ENCODE measurements around the gene LRRN3. TPM values are rescaled to one million over a fixed set of nuclear protein-coding genes. Genes with fewer than 3 reads are reported as not detected.
"Not testable (repeated sequence)": the region's sequence is repeated elsewhere in the genome, so short reads cannot be mapped to it uniquely, and the experiment has no call there.

The LRRN3 gene
- polyA plus RNA-seq, 1 experiment: 12.0 TPM

DNA sequence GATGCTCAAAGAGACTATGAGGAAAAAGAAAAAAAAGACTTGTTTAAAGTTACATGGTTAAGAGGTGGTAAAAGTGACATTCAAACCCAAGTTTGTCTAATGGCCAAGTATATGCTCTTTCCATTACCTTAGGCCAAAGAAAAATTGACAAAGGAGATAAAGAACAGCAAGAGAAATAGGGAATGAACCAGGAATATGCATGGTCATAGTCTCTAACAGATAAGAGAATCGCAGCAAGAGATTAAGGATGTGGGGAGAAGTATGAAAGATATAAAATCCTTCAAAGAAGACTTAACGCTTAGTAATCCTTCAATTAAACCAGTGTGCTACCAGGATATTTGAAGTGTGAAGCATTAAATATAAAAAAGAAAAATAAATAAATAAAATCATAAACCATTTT is 23.2 kb upstream of the LRRN3 start:
- no peak for DNase-seq (ENCODE audit: low read depth, low spot score)
- POLR2A ChIA-PET: no interaction called here
- Histone ChIP-seq H3K27ac (ENCODE audit: low read depth, low read length) (no peak overlapping the region), H3K9me3 (ENCODE audit: control insufficient read depth, insufficient read depth, low read length) (peaks cover 7% of the 10 kb centered on the region), H3K4me3 (ENCODE audit: low read depth, low read length) (no peak overlapping the region), H3K27me3 (ENCODE audit: control insufficient read depth, insufficient read depth, low read length) (no peaks in the 10 kb centered on the region)
- CTCF ChIA-PET: no interaction called here
- TF ChIP-seq, protein P1, sequence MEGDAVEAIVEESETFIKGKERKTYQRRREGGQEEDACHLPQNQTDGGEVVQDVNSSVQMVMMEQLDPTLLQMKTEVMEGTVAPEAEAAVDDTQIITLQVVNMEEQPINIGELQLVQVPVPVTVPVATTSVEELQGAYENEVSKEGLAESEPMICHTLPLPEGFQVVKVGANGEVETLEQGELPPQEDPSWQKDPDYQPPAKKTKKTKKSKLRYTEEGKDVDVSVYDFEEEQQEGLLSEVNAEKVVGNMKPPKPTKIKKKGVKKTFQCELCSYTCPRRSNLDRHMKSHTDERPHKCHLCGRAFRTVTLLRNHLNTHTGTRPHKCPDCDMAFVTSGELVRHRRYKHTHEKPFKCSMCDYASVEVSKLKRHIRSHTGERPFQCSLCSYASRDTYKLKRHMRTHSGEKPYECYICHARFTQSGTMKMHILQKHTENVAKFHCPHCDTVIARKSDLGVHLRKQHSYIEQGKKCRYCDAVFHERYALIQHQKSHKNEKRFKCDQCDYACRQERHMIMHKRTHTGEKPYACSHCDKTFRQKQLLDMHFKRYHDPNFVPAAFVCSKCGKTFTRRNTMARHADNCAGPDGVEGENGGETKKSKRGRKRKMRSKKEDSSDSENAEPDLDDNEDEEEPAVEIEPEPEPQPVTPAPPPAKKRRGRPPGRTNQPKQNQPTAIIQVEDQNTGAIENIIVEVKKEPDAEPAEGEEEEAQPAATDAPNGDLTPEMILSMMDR (IDR thresholded peaks at IDR 0.05; ENCODE audit: low read depth, low read length): no peak

DNA sequence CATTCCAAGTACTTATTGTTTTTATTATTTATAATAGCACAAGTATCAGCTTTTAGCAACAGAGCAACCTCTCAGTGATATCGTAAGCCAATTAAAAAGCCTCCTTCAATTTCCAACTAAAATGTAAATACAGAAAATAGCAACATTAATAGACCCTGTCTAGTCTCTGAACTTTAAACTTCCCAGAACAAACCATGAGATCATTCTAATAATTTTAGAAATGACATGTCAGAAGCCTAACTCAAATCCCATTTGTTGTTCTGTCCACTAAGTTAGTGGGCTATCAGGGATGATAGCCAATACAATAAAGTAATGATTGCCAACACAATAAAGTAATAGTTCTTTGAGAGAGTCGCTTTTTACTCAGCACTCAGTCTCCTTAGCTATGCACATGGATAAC is 22.3 kb upstream of the LRRN3 start:
- no peak for DNase-seq (ENCODE audit: low read depth, low spot score)
- H3K27ac ChIP-seq (ENCODE audit: low read depth, low read length): no peak overlapping the region
- POLR2A ChIA-PET: no interaction called here
- H3K4me3 ChIP-seq (ENCODE audit: low read depth, low read length): no peak overlapping the region
- TF ChIP-seq, protein P1 (IDR thresholded peaks at IDR 0.05; ENCODE audit: low read depth, low read length): no peak
- CTCF ChIA-PET: interaction anchor here (0.6 to 0.7 kb wide), 2 partner anchors 13 to 49 kb away, joined by 3 read pairs; no protein-coding TSS in a partner anchor
- H3K27me3 ChIP-seq (ENCODE audit: control insufficient read depth, insufficient read depth, low read length): no peaks in the 10 kb centered on the region
- H3K9me3 ChIP-seq (ENCODE audit: control insufficient read depth, insufficient read depth, low read length): no peaks in the 10 kb centered on the region; the same call in 1 of the 2 replicates

DNA sequence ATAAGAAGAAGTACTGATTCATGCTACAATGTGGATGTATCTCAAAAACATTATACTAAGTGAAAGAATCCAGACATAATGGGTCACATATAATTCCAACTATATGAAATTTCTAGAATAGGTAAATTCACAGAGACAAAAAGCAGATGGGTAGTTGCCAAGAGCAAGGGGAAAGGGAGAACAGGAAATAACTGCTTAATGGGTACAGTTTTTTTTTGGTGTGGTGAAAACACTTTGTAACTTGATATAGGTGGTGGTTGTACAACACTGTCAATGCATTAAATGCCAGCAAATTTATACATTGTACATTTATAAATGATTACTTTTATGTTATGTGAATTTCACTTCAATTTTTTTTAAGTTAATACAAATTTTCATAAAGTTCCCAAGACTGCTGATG is 19.4 kb upstream of the LRRN3 start:
- TF ChIP-seq, protein P1 (IDR thresholded peaks at IDR 0.05; ENCODE audit: low read depth, low read length): no peak
- CTCF ChIA-PET: no interaction called here
- POLR2A ChIA-PET: no interaction called here
- H3K4me3 ChIP-seq (ENCODE audit: low read depth, low read length): no peak overlapping the region
- no peak overlapping the region for H3K27ac ChIP-seq (ENCODE audit: low read depth, low read length)
- no peak for DNase-seq (ENCODE audit: low read depth, low spot score)
- no peaks in the 10 kb centered on the region for H3K27me3 ChIP-seq (ENCODE audit: control insufficient read depth, insufficient read depth, low read length)
- H3K9me3 ChIP-seq (ENCODE audit: control insufficient read depth, insufficient read depth, low read length): no peaks in the 10 kb centered on the region

DNA sequence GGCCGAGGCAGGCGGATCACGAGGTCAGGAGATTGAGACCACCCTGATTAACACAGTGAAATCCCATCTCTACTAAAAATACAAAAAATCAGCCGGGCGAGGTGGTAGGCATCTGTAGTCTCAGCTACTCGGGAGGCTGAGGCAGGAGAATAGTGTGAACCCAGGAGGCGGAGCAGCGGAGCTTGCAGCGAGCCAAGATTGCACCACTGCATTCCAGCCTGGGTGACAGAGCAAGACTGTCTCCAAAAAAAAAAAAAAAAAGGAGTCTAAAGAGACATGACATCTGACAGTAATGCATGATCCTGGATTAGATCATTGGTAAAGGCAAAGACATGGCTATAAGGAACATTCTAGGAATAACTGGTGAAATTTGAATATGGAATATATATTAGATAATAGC is 18.3 kb upstream of the LRRN3 start:
- DNase-seq (ENCODE audit: low read depth, low spot score); H3K9me3 ChIP-seq (ENCODE audit: control insufficient read depth, insufficient read depth, low read length); H3K27ac ChIP-seq (ENCODE audit: low read depth, low read length); H3K27me3 ChIP-seq (ENCODE audit: control insufficient read depth, insufficient read depth, low read length); POLR2A ChIA-PET; H3K4me3 ChIP-seq (ENCODE audit: low read depth, low read length); CTCF ChIA-PET: not testable (repeated sequence)

DNA sequence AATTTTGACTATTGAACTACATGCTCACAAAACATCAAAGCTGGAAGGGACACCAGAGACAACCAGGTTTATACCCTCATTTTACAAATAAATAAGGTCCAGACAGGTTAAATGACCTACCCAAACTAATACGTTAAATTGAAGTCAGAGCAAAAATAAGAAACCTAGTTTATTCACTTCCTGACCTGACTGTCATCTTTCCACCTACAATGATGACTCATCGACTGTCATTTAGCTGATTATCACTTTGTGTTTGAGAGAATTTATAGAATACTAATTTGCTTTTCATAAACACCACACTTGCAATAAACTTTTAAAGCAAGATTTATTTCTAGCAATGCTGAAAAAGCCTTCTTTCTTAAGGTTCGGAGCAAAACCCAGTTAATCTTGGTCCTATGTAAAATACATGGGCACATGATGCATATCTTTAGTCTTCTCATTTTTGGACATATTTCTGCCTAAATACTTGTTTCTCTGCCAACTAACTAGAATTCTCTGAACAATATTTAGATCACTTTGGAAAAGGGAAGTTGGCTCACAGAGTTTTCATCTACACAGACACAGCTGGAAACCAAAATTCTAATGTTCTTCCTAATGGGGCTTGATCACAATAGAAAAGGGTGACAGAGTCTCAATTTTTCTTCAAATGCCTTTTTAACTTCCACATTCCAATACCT is 16.7 kb upstream of the LRRN3 start:
- TF ChIP-seq, protein P1 (IDR thresholded peaks at IDR 0.05; ENCODE audit: low read depth, low read length): no peak
- ChIA-PET CTCF (no interaction called here), POLR2A (no interaction called here)
- Histone ChIP-seq H3K27ac (ENCODE audit: low read depth, low read length) (no peak overlapping the region), H3K9me3 (ENCODE audit: control insufficient read depth, insufficient read depth, low read length) (no peaks in the 10 kb centered on the region), H3K27me3 (ENCODE audit: control insufficient read depth, insufficient read depth, low read length) (no peaks in the 10 kb centered on the region), H3K4me3 (ENCODE audit: low read depth, low read length) (no peak overlapping the region)
- DNase-seq (ENCODE audit: low read depth, low spot score): no peak
